K562 (cell line): ENCODE measurements around the gene ZNF501. TPM values are rescaled to one million over a fixed set of nuclear protein-coding genes. Genes with fewer than 3 reads are reported as not detected.

ENCODE experiments used
- KDM1A ChIP-seq, 2 experiments: fragments of 450-650 bp; IDR thresholded peaks; 2 replicates each; pipeline ENCODE4 v1.6.1; 2016; ENCODE audit warnings: mild to moderate bottlenecking in 2 of 2
- MXI1 ChIP-seq: IDR thresholded peaks from 2 replicates; pipeline ENCODE4 v1.6.1; 2011; ENCODE audit warnings: low read depth, mild to moderate bottlenecking, improper control_type of control experiment, low read length
- polyA plus RNA-seq, 8 experiments: library from polyadenylated mRNA; depleted of rRNA in 4 of 8; stranded (reverse) in 5 of 8; unstranded in 3 of 8; fragments of >200 nt; fragmentation: Nextera tagmentation in 2 of 8; fragmentation: Illumina TruSeq in 1 of 8; extraction: Ambion mirVana in 2 of 8; extraction: Trizol in 1 of 8; gene quantifications; 2 replicates each; pipeline versions ENCODE4 v1.2.1 to v1.2.3, GENCODE V29; 2011 to 2014; ENCODE audit warnings: inconsistent platforms in 1 of 8, missing spikeins in 1 of 8
- total RNA-seq, 7 experiments: library from RNA; depleted of rRNA in 6 of 7; stranded (reverse); fragments of >200 nt in 6 of 7; fragmentation: Illumina TruSeq in 2 of 7; extraction: Trizol in 2 of 7; gene quantifications; 2 replicates each; pipeline versions ENCODE4 v1.2.1 to v1.2.3, GENCODE V29; 2011 to 2021; ENCODE audit warnings: low replicate concordance in 1 of 7
- TF ChIP-seq, protein P1 (sequence below), 2 experiments: fragments of 450-650 bp in 1 of 2; sonication (generic) in 1 of 2; formaldehyde crosslinking in 1 of 2; IDR thresholded peaks; 2 replicates each; pipeline versions ENCODE4 v1.7.1 to v1.9.0; 2016 to 2022; ENCODE audit warnings: inconsistent platforms in 1 of 2, mild to moderate bottlenecking in 1 of 2, missing genetic modification reagents in 1 of 2
- TF ChIP-seq, protein P2 (sequence below): fragments of 200-600 bp; sonication (generic); IDR thresholded peaks from one replicate; pipeline ENCODE4 v1.6.1; 2012; ENCODE audit warnings: mild to moderate bottlenecking, low read depth, low read length, inconsistent platforms
- TF ChIP-seq, protein P3 (sequence below): fragments of 450-650 bp; formaldehyde crosslinking; IDR thresholded peaks from 2 replicates; pipeline ENCODE4 v1.4.0; 2020; ENCODE audit warnings: mild to moderate bottlenecking, moderate library complexity

Gene ZNF501
- total and polyA plus RNA-seq, 9 of the 15 experiments (the other 6 are each of a cell fraction or from before 2014, with no cell fraction given): 1.2 to 6.5 (median 3.7) TPM

DNA sequence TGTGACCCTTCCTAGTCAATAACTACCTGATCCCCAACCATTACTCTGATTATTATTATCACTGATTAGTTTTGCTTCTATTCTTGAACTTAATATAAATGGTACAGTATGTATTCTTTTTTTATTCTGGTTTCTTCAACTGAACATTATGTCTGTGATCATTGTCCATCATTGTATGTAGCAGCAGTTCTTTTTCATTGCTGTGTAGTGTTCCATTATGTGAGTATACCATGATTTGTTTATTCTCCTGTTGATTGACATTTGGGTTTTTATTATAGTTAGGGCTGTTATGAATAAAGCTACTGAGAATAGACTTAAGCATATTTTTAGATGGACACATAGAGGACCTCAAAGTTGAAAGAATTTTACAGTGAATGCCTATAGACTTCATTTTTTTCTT, 34.8 kb downstream of the ZNF501 start (continued):
- TF ChIP-seq, protein P1, sequence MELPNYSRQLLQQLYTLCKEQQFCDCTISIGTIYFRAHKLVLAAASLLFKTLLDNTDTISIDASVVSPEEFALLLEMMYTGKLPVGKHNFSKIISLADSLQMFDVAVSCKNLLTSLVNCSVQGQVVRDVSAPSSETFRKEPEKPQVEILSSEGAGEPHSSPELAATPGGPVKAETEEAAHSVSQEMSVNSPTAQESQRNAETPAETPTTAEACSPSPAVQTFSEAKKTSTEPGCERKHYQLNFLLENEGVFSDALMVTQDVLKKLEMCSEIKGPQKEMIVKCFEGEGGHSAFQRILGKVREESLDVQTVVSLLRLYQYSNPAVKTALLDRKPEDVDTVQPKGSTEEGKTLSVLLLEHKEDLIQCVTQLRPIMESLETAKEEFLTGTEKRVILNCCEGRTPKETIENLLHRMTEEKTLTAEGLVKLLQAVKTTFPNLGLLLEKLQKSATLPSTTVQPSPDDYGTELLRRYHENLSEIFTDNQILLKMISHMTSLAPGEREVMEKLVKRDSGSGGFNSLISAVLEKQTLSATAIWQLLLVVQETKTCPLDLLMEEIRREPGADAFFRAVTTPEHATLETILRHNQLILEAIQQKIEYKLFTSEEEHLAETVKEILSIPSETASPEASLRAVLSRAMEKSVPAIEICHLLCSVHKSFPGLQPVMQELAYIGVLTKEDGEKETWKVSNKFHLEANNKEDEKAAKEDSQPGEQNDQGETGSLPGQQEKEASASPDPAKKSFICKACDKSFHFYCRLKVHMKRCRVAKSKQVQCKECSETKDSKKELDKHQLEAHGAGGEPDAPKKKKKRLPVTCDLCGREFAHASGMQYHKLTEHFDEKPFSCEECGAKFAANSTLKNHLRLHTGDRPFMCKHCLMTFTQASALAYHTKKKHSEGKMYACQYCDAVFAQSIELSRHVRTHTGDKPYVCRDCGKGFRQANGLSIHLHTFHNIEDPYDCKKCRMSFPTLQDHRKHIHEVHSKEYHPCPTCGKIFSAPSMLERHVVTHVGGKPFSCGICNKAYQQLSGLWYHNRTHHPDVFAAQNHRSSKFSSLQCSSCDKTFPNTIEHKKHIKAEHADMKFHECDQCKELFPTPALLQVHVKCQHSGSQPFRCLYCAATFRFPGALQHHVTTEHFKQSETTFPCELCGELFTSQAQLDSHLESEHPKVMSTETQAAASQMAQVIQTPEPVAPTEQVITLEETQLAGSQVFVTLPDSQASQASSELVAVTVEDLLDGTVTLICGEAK (IDR thresholded peaks at IDR 0.05): no peak
- TF ChIP-seq, protein P1 (CRISPR knock-in tag; IDR thresholded peaks at IDR 0.05): no peak
- 0 out of 4 replicates have a peak, but pooled peaks of 1 of the 2 experiments have one; percentile 7 for TF ChIP-seq KDM1A (IDR thresholded peaks at IDR 0.05)
- TF ChIP-seq, protein P2, sequence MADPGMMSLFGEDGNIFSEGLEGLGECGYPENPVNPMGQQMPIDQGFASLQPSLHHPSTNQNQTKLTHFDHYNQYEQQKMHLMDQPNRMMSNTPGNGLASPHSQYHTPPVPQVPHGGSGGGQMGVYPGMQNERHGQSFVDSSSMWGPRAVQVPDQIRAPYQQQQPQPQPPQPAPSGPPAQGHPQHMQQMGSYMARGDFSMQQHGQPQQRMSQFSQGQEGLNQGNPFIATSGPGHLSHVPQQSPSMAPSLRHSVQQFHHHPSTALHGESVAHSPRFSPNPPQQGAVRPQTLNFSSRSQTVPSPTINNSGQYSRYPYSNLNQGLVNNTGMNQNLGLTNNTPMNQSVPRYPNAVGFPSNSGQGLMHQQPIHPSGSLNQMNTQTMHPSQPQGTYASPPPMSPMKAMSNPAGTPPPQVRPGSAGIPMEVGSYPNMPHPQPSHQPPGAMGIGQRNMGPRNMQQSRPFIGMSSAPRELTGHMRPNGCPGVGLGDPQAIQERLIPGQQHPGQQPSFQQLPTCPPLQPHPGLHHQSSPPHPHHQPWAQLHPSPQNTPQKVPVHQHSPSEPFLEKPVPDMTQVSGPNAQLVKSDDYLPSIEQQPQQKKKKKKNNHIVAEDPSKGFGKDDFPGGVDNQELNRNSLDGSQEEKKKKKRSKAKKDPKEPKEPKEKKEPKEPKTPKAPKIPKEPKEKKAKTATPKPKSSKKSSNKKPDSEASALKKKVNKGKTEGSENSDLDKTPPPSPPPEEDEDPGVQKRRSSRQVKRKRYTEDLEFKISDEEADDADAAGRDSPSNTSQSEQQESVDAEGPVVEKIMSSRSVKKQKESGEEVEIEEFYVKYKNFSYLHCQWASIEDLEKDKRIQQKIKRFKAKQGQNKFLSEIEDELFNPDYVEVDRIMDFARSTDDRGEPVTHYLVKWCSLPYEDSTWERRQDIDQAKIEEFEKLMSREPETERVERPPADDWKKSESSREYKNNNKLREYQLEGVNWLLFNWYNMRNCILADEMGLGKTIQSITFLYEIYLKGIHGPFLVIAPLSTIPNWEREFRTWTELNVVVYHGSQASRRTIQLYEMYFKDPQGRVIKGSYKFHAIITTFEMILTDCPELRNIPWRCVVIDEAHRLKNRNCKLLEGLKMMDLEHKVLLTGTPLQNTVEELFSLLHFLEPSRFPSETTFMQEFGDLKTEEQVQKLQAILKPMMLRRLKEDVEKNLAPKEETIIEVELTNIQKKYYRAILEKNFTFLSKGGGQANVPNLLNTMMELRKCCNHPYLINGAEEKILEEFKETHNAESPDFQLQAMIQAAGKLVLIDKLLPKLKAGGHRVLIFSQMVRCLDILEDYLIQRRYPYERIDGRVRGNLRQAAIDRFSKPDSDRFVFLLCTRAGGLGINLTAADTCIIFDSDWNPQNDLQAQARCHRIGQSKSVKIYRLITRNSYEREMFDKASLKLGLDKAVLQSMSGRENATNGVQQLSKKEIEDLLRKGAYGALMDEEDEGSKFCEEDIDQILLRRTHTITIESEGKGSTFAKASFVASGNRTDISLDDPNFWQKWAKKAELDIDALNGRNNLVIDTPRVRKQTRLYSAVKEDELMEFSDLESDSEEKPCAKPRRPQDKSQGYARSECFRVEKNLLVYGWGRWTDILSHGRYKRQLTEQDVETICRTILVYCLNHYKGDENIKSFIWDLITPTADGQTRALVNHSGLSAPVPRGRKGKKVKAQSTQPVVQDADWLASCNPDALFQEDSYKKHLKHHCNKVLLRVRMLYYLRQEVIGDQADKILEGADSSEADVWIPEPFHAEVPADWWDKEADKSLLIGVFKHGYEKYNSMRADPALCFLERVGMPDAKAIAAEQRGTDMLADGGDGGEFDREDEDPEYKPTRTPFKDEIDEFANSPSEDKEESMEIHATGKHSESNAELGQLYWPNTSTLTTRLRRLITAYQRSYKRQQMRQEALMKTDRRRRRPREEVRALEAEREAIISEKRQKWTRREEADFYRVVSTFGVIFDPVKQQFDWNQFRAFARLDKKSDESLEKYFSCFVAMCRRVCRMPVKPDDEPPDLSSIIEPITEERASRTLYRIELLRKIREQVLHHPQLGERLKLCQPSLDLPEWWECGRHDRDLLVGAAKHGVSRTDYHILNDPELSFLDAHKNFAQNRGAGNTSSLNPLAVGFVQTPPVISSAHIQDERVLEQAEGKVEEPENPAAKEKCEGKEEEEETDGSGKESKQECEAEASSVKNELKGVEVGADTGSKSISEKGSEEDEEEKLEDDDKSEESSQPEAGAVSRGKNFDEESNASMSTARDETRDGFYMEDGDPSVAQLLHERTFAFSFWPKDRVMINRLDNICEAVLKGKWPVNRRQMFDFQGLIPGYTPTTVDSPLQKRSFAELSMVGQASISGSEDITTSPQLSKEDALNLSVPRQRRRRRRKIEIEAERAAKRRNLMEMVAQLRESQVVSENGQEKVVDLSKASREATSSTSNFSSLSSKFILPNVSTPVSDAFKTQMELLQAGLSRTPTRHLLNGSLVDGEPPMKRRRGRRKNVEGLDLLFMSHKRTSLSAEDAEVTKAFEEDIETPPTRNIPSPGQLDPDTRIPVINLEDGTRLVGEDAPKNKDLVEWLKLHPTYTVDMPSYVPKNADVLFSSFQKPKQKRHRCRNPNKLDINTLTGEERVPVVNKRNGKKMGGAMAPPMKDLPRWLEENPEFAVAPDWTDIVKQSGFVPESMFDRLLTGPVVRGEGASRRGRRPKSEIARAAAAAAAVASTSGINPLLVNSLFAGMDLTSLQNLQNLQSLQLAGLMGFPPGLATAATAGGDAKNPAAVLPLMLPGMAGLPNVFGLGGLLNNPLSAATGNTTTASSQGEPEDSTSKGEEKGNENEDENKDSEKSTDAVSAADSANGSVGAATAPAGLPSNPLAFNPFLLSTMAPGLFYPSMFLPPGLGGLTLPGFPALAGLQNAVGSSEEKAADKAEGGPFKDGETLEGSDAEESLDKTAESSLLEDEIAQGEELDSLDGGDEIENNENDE: no peak
- TF ChIP-seq, protein P3, sequence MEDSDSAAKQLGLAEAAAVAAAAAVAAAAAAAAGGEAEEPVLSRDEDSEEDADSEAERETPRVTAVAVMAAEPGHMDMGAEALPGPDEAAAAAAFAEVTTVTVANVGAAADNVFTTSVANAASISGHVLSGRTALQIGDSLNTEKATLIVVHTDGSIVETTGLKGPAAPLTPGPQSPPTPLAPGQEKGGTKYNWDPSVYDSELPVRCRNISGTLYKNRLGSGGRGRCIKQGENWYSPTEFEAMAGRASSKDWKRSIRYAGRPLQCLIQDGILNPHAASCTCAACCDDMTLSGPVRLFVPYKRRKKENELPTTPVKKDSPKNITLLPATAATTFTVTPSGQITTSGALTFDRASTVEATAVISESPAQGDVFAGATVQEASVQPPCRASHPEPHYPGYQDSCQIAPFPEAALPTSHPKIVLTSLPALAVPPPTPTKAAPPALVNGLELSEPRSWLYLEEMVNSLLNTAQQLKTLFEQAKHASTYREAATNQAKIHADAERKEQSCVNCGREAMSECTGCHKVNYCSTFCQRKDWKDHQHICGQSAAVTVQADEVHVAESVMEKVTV (CRISPR knock-in tag): no peak
- no peak for TF ChIP-seq MXI1
